ENCODE data around the gene EVA1A. TPM values are rescaled to one million over a fixed set of nuclear protein-coding genes. Genes with fewer than 3 reads are reported as not detected.

The EVA1A gene
- total and polyA plus RNA-seq, 2 of the 8 experiments (the other 6 are each of a cell fraction or from before 2014, with no cell fraction given): 2.4 to 4.3 TPM

- ChIA-PET CTCF (ENCODE audit: partially characterized antibody) (interaction anchor here (1.0 to 1.8 kb wide), 2 partner anchors 43 to 105 kb away, joined by 3 to 4 read pairs; no protein-coding TSS in a partner anchor), POLR2A (ENCODE audit: partially characterized antibody) (no interaction called here)
- Histone ChIP-seq H2BK20ac (ENCODE audit: low read length) (no peak overlapping the region), H3K4me1 (replicated peaks in 1 of 4; ENCODE audit: control insufficient read depth in 3 of 4, insufficient read depth in 4 of 4, low read length in 3 of 4) (peaks cover 0 to 2% (median under 1%) of the 10 kb centered on the region in 4 experiments; a peak in 2 of 7 replicates), H3K27me3 (replicated peaks in 1 of 4; ENCODE audit: control insufficient read depth in 3 of 4, extremely low read depth in 1 of 4, insufficient read depth in 3 of 4, low read length in 3 of 4) (no peaks in the 10 kb centered on the region), H3K4ac (replicated peaks; ENCODE audit: insufficient read length, low read depth, low read length) (no peak overlapping the region), H2AFZ (ENCODE audit: low read length) (no peak overlapping the region), H4K91ac (replicated peaks; ENCODE audit: insufficient read length, low read length) (no peak overlapping the region), H4K8ac (ENCODE audit: extremely low read depth, insufficient read depth, low read length) (no peak overlapping the region), H3K9me3 (ENCODE audit: insufficient read depth in 2 of 2, low read depth in 1 of 2, low read length in 1 of 2) (no peaks in the 10 kb centered on the region), H3K9ac (replicated peaks in 1 of 4; ENCODE audit: extremely low read depth in 1 of 4, low read depth in 3 of 4, low read length in 3 of 4) (no peak overlapping the region), H3K18ac (ENCODE audit: extremely low read depth, low read length) (no peak overlapping the region), H4K20me1 (replicated peaks in 1 of 2; ENCODE audit: control insufficient read depth in 1 of 2, insufficient read depth in 2 of 2, low read length in 2 of 2) (no peaks in the 10 kb centered on the region), H2BK15ac (ENCODE audit: low read length) (no peak overlapping the region), H3K79me2 (ENCODE audit: control insufficient read depth in 1 of 2, insufficient read depth in 2 of 2, low read length in 2 of 2) (no peaks in the 10 kb centered on the region), H2BK5ac (ENCODE audit: low read depth, low read length) (no peak overlapping the region), H2BK12ac (ENCODE audit: low read depth, low read length) (no peak overlapping the region), H2AK5ac (ENCODE audit: low read depth, low read length) (no peak overlapping the region), H3K36me3 (ENCODE audit: control insufficient read depth in 2 of 4, insufficient read depth in 4 of 4, low read length in 3 of 4) (no peaks in the 10 kb centered on the region), H2BK120ac (replicated peaks; ENCODE audit: low read depth, low read length) (no peak overlapping the region), H3K4me3 (ENCODE audit: extremely low read depth in 1 of 4, insufficient read depth in 2 of 4, low read depth in 3 of 4, low read length in 4 of 4) (no peak overlapping the region), H3K79me1 (ENCODE audit: low read depth, low read length) (no peaks in the 10 kb centered on the region), H3K27ac (ENCODE audit: low read depth, low read length) (no peak overlapping the region), H3K4me2 (ENCODE audit: insufficient read depth in 1 of 2, low read depth in 2 of 2, low read length in 2 of 2) (no peak overlapping the region), H3K56ac (replicated peaks; ENCODE audit: insufficient read length, low read depth, low read length) (no peak overlapping the region), H4K5ac (ENCODE audit: insufficient read length, low read depth, low read length) (no peak overlapping the region), H3K23ac (ENCODE audit: insufficient read length) (no peak overlapping the region), H3K23me2 (ENCODE audit: low read depth, low read length) (no peaks in the 10 kb centered on the region; the same call in 1 of the 2 replicates), H3K14ac (ENCODE audit: insufficient read length) (no peak overlapping the region)
- no peak for TF ChIP-seq RBBP5 (IDR thresholded peaks at IDR 0.05; ENCODE audit: borderline replicate concordance, low read depth, low read length)
- TF ChIP-seq HDAC6 (IDR thresholded peaks at IDR 0.05; ENCODE audit: low read depth, low read length): no peak
- no peak for TF ChIP-seq POLR2AphosphoS5 (IDR thresholded peaks at IDR 0.05; ENCODE audit: low read depth, low read length)
- WGBS, 2 experiments (ENCODE audit: extremely low coverage in 1 of 2, insufficient coverage in 1 of 2, insufficient read length in 1 of 2, insufficient replicate concordance in 2 of 2, low coverage in 1 of 2, low lambda C conversion rate in 2 of 2, missing lambda C conversion rate in 1 of 2): 90% methylated on average over 6 of the region's 6 CpGs; no CpG with 5 or more reads in 1 of the 2 experiments
- DNase-seq (ENCODE audit: low read depth in 1 of 2, low spot score in 2 of 2) (no peak), FAIRE-seq (no peak)
Measured at GRCh38 chr2:75523313-75524275, 37.1 kb downstream of the EVA1A start.

Data from H1 (cell line).